Activated T-helper 2 cell treated with anti-CD3 and anti-CD28 coated beads, Interferon-gamma antibody, Interleukin-2, Interleukin-4, amounts not matched to agents 10 μg/mL and 5 μg/mL and 100 μg/mL, durations not matched to agents 14 hours and 24 hours and 36 hours (primary cell): ENCODE measurements around the gene PLCXD1. TPM values are rescaled to one million over a fixed set of nuclear protein-coding genes. Genes with fewer than 3 reads are reported as not detected.

ENCODE experiments used
- DNase-seq: peaks from one replicate; pipeline ENCODE4 v3.0.0; 2021; ENCODE audit warnings: low spot score
- H3K27ac Mint-ChIP-seq: one replicate; pipeline ENCODE4 v1.8.0; 2021; ENCODE audit warnings: mixed read lengths
- H3K27me3 Mint-ChIP-seq: one replicate; pipeline ENCODE4 v1.8.0; 2021; ENCODE audit warnings: low read depth, mixed read lengths
- H3K36me3 Mint-ChIP-seq: one replicate; pipeline ENCODE4 v1.8.0; 2021; ENCODE audit warnings: low read depth, mixed read lengths
- H3K4me1 Mint-ChIP-seq: one replicate; pipeline ENCODE4 v1.8.0; 2021; ENCODE audit warnings: low read depth, mixed read lengths
- H3K4me3 Mint-ChIP-seq: one replicate; pipeline ENCODE4 v1.8.0; 2021; ENCODE audit warnings: low read depth, mild to moderate bottlenecking, moderate library complexity, mixed read lengths
- H3K9me3 Mint-ChIP-seq: one replicate; pipeline ENCODE4 v1.8.0; 2021; ENCODE audit warnings: mixed read lengths
- intact Hi-C: fragments of 100-400 bp; cut with micrococcal nuclease; formaldehyde crosslinking; loops from one replicate; pipeline ENCODE4 v1.15.1; 2023
- total RNA-seq: library from RNA; stranded (reverse); gene quantifications from 2 replicates; pipeline ENCODE4 v1.2.3, GENCODE V29; 2022

PLCXD1 gene
- total RNA-seq, 1 donor from 2014 or later, result 60.0 TPM

- no peak for DNase-seq
- Mint-ChIP-seq H3K4me3 (no peak overlapping the region), H3K27ac (no peak overlapping the region), H3K9me3 (no peaks in the 10 kb centered on the region), H3K36me3 (peaks cover 53% of the 10 kb centered on the region), H3K4me1 (no peaks in the 10 kb centered on the region), H3K27me3 (no peaks in the 10 kb centered on the region)
- intact Hi-C loops, result no loop called here
These were observed 29.5 kb downstream of the PLCXD1 start for GRCh38 chrX:310621-311155.

GRCh38 chrX:311156-312129, 30.3 kb downstream of the PLCXD1 start:
- Mint-ChIP-seq H3K27me3 (no peaks in the 10 kb centered on the region), H3K27ac (no peak overlapping the region), H3K9me3 (no peaks in the 10 kb centered on the region), H3K36me3 (peaks cover 49% of the 10 kb centered on the region), H3K4me3 (no peak overlapping the region), H3K4me1 (no peaks in the 10 kb centered on the region)
- DNase-seq, result no peak
- intact Hi-C loops, result no loop called here

GRCh38 chrX:312621-313331, 31.6 kb downstream of the PLCXD1 start:
- H3K36me3 Mint-ChIP-seq, result peaks cover 44% of the 10 kb centered on the region
- no peaks in the 10 kb centered on the region for H3K9me3 Mint-ChIP-seq
- DNase-seq, result no peak
- H3K27ac Mint-ChIP-seq, result no peak overlapping the region
- no peak overlapping the region for H3K4me3 Mint-ChIP-seq
- H3K27me3 Mint-ChIP-seq, result no peaks in the 10 kb centered on the region
- peaks cover 2% of the 10 kb centered on the region for H3K4me1 Mint-ChIP-seq
- intact Hi-C loops, result no loop called here

GRCh38 chrX:313546-313945, 32.4 kb downstream of the PLCXD1 start:
- intact Hi-C loops, result no loop called here
- Mint-ChIP-seq H3K4me3 (no peak overlapping the region), H3K9me3 (no peaks in the 10 kb centered on the region), H3K36me3 (peaks cover 41% of the 10 kb centered on the region), H3K27me3 (no peaks in the 10 kb centered on the region), H3K4me1 (peaks cover 6% of the 10 kb centered on the region), H3K27ac (no peak overlapping the region)
- no peak for DNase-seq

- intact Hi-C loops, result no loop called here
- H3K27me3 Mint-ChIP-seq, result no peaks in the 10 kb centered on the region
- no peak overlapping the region for H3K4me3 Mint-ChIP-seq
- no peak for DNase-seq
- H3K4me1 Mint-ChIP-seq, result peaks cover 6% of the 10 kb centered on the region
- no peaks in the 10 kb centered on the region for H3K9me3 Mint-ChIP-seq
- no peak overlapping the region for H3K27ac Mint-ChIP-seq
- H3K36me3 Mint-ChIP-seq, result peaks cover 40% of the 10 kb centered on the region
These were observed 32.9 kb downstream of the PLCXD1 start for GRCh38 chrX:314049-314448.

GRCh38 chrX:314781-315595, 33.8 kb downstream of the PLCXD1 start:
- Mint-ChIP-seq H3K4me1 (peaks cover 6% of the 10 kb centered on the region), H3K36me3 (peaks cover 35% of the 10 kb centered on the region), H3K4me3 (no peak overlapping the region), H3K27me3 (no peaks in the 10 kb centered on the region), H3K9me3 (no peaks in the 10 kb centered on the region), H3K27ac (no peak overlapping the region)
- intact Hi-C loops, result loop anchor here (5.0 kb wide), 1 partner anchor 1277 kb away; the partner anchor contains the start of gene AKAP17A
- DNase-seq, result no peak

GRCh38 chrX:316351-317325, 35.5 kb downstream of the PLCXD1 start:
- no peaks in the 10 kb centered on the region for H3K9me3 Mint-ChIP-seq
- peaks cover 12% of the 10 kb centered on the region for H3K4me1 Mint-ChIP-seq
- H3K27ac Mint-ChIP-seq, result no peak overlapping the region
- H3K27me3 Mint-ChIP-seq, result no peaks in the 10 kb centered on the region
- no peak for DNase-seq
- peak overlapping the region; percentile 58 for H3K4me3 Mint-ChIP-seq
- H3K36me3 Mint-ChIP-seq, result peaks cover 34% of the 10 kb centered on the region
- intact Hi-C loops, result loop anchor here (5.0 kb wide), 1 partner anchor 1276 kb away; the partner anchor contains the start of gene AKAP17A

- no peaks in the 10 kb centered on the region for H3K27me3 Mint-ChIP-seq
- no peak for DNase-seq
- H3K4me1 Mint-ChIP-seq, result peaks cover 14% of the 10 kb centered on the region
- peaks cover 27% of the 10 kb centered on the region for H3K36me3 Mint-ChIP-seq
- peak overlapping the region; percentile 87 for H3K4me3 Mint-ChIP-seq
- no peaks in the 10 kb centered on the region for H3K9me3 Mint-ChIP-seq
- intact Hi-C loops, result loop anchor here (1.0 to 5.0 kb wide), 4 partner anchors 34 to 1275 kb away; partner anchors contain the start of genes AKAP17A and SLC25A6
- peak overlapping the region; percentile 95 for H3K27ac Mint-ChIP-seq
These were observed 36.4 kb downstream of the PLCXD1 start for GRCh38 chrX:317424-318067.

GRCh38 chrX:318068-318738, 37.0 kb downstream of the PLCXD1 start:
- Mint-ChIP-seq H3K4me1 (peaks cover 18% of the 10 kb centered on the region), H3K36me3 (peaks cover 25% of the 10 kb centered on the region), H3K27ac (peak overlapping the region; percentile 95), H3K4me3 (peak overlapping the region; percentile 87), H3K9me3 (no peaks in the 10 kb centered on the region), H3K27me3 (no peaks in the 10 kb centered on the region)
- peak; percentile 98 for DNase-seq
- intact Hi-C loops, result loop anchor here (1.0 to 5.0 kb wide), 4 partner anchors 35 to 1274 kb away; partner anchors contain the start of genes AKAP17A and SLC25A6

- Mint-ChIP-seq H3K9me3 (no peaks in the 10 kb centered on the region), H3K36me3 (peaks cover 17% of the 10 kb centered on the region), H3K27ac (peak within 1 kb of the TSS; percentile 95), H3K4me3 (peak within 1 kb of the TSS; percentile 87), H3K27me3 (no peaks in the 10 kb centered on the region), H3K4me1 (peaks cover 22% of the 10 kb centered on the region)
- DNase-seq, result peak; percentile 99
- intact Hi-C loops, result loop anchor here (1.0 to 5.0 kb wide), 4 partner anchors 36 to 1273 kb away; partner anchors contain the start of genes AKAP17A and SLC25A6
These were observed 37.8 kb downstream of the PLCXD1 start, which contains the start of gene GTPBP6 for GRCh38 chrX:318739-319578. Gene GTPBP6, minus strand, starts transcription at chrX:318796. Its CDS starts 9 bp downstream, at chrX:318787.
